Adrenal gland (tissue), 12 donors: ENCODE data around the gene CUEDC1. TPM values are rescaled to one million over a fixed set of nuclear protein-coding genes. Genes with fewer than 3 reads are reported as not detected.
"Not testable (repeated sequence)": the region's sequence is repeated elsewhere in the genome, so short reads cannot be mapped to it uniquely, and the experiment has no call there.

Source experiments
- DNase-seq, 7 donors: peaks; one replicate each; pipeline ENCODE4 v3.0.0-alpha.2; 2019 to 2020
- H3K27ac ChIP-seq, 5 donors: fragments of 200-600 bp; sonication (generic) in 4 of 5; 1 replicate in 3 of 5; 2 replicates in 2 of 5; pipeline versions ENCODE4 v1.5.1 to v1.8.0; 2016 to 2020; ENCODE audit warnings: mild to moderate bottlenecking in 1 of 5
- H3K27me3 ChIP-seq: fragments of 200-600 bp; 2 replicates; pipeline ENCODE4 v1.8.0; 2021
- H3K36me3 ChIP-seq, 2 donors: fragments of 200-600 bp; replicated peaks in 1 of 2; 1 replicate in 1 of 2; 2 replicates in 1 of 2; pipeline versions ENCODE4 v1.5.1 to v1.8.0; 2018 to 2022
- H3K4me1 ChIP-seq, 2 donors: fragments of 200-600 bp; replicated peaks in 1 of 2; 1 replicate in 1 of 2; 2 replicates in 1 of 2; pipeline versions ENCODE4 v1.5.1 to v1.8.0; 2018 to 2021
- H3K4me3 ChIP-seq, 4 donors: fragments of 200-600 bp; sonication (generic) in 3 of 4; one replicate each; pipeline ENCODE4 v1.5.1; 2016 to 2018
- H3K9me3 ChIP-seq, 3 donors: fragments of 200-600 bp; sonication (generic) in 1 of 3; replicated peaks in 1 of 3; 1 replicate in 2 of 3; 2 replicates in 1 of 3; pipeline versions ENCODE4 v1.5.1 to v1.8.0; 2016 to 2021
- POLR2A ChIP-seq, 2 donors: fragments of 450-650 bp; IDR thresholded peaks; one replicate each; pipeline ENCODE4 v1.6.1; 2017; ENCODE audit warnings: antibody characterized with exemption in 2 of 2, mild to moderate bottlenecking in 2 of 2, moderate library complexity in 1 of 2
- WGBS, 4 donors: extraction: QIAGEN DNeasy Blood & Tissue Kit in 2 of 4; methylation state at CpG; one replicate each; pipeline versions ENCODE4 v1.1.5 to v1.1.7; 2013 to 2017; 5-methylcytosine and 5-hydroxymethylcytosine counted together
- intact Hi-C, 2 donors: fragments of 100-400 bp; cut with DNase I; formaldehyde crosslinking; loops; one replicate each; pipeline versions ENCODE4 v1.14.1 to v1.15.0; 2022 to 2023
- polyA plus RNA-seq, 3 donors: library from polyadenylated mRNA; stranded (reverse); fragments of 200-250 nt in 2 of 3; fragments of 350-450 nt in 1 of 3; fragmentation: Illumina TruSeq in 1 of 3; extraction: RNeasy Lipid Tissue Mini Kit (QIAGEN cat#74804) in 1 of 3; gene quantifications; one replicate each; pipeline ENCODE4 v1.2.3, GENCODE V29; 2013 to 2014
- total RNA-seq, 9 donors: library from RNA; depleted of rRNA in 4 of 9; stranded (reverse); fragments of >200 nt in 4 of 9; fragments of 120-200 nt in 1 of 9; fragmentation: NEBNext Ultra II Directional in 1 of 9; extraction: Animal tissue kit (Norgen Biotek cat#: 25700) in 1 of 9; gene quantifications; one replicate each; pipeline versions ENCODE4 v1.1.0 to v1.2.4, GENCODE V29; 2013 to 2023
- TF ChIP-seq, protein P1 (sequence below), 6 experiments: fragments of 450-650 bp in 4 of 6; fragments of 200-600 bp in 2 of 6; sonication (generic) in 1 of 6; IDR thresholded peaks; 1 replicate in 5 of 6; 2 replicates in 1 of 6; pipeline versions ENCODE4 v1.5.1 to v1.8.0; 2016 to 2021; ENCODE audit warnings: antibody characterized with exemption in 6 of 6, mild to moderate bottlenecking in 2 of 6, moderate library complexity in 1 of 6
- donor health status: healthy with polysubstance abuse.
- donor health status: Bipolar disorder and iron deficiency.
- donor health status: DM: yes; HTN: yes; CAD: no.
- donor health status: DM: no; HTN: no; CAD: no.
- donor health status: DM: no; HTN: no; CAD: no.
- donor health status: DM: yes; HTN: yes; CAD: no.

Gene CUEDC1
- total and polyA plus RNA-seq, 12 donors: 9.4 to 47.3 (median 39.0) TPM

DNA sequence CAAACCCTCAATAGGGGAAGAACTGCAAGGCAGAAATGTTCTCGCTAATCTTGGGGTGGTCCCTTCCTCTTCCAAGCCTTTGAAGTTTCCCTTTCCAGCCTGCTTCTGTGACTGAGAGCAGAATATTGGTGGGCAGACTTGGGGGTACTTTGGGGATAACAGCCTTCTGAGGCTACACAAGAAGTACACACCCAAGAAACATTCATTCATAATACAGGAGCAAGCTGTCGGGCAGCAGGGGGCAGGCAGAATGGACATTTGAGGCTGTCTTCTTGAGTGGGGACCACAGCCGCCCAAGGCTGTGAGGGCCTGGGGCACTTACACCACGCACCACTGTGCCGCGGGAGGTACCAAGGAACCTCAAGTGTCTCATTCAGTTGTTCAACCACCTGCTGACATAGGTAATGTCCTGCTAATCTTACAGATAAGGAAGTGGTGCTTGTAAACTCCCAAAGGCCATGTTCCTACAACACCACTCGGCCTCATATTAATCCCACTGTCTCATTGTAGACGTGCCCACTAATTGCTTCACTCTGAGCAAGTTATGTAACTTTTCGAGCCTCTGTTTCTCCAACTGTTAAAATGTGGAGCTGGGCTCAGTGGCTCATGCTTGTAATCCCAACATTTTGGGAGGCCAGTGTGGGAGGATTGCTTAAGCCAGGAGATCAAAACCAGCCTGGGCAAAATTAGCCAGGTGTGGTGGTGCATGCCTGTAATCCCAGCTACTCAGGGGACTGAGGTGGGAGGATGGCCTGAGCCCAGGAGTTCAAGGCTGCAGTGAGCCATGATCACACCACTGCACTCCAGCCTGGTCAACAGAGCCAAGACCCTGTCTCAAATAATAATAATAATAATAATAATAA is 102.9 kb downstream of the CUEDC1 start:
- 58 to 60% (median 59%) methylated on average over 5 to 9 of the region's 9 CpGs for WGBS, 4 donors
- no peaks in the 10 kb centered on the region for H3K27me3 ChIP-seq
- TF ChIP-seq, protein P1, sequence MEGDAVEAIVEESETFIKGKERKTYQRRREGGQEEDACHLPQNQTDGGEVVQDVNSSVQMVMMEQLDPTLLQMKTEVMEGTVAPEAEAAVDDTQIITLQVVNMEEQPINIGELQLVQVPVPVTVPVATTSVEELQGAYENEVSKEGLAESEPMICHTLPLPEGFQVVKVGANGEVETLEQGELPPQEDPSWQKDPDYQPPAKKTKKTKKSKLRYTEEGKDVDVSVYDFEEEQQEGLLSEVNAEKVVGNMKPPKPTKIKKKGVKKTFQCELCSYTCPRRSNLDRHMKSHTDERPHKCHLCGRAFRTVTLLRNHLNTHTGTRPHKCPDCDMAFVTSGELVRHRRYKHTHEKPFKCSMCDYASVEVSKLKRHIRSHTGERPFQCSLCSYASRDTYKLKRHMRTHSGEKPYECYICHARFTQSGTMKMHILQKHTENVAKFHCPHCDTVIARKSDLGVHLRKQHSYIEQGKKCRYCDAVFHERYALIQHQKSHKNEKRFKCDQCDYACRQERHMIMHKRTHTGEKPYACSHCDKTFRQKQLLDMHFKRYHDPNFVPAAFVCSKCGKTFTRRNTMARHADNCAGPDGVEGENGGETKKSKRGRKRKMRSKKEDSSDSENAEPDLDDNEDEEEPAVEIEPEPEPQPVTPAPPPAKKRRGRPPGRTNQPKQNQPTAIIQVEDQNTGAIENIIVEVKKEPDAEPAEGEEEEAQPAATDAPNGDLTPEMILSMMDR (IDR thresholded peaks at IDR 0.05): no peak
- no peak for TF ChIP-seq POLR2A (IDR thresholded peaks at IDR 0.05)

DNA sequence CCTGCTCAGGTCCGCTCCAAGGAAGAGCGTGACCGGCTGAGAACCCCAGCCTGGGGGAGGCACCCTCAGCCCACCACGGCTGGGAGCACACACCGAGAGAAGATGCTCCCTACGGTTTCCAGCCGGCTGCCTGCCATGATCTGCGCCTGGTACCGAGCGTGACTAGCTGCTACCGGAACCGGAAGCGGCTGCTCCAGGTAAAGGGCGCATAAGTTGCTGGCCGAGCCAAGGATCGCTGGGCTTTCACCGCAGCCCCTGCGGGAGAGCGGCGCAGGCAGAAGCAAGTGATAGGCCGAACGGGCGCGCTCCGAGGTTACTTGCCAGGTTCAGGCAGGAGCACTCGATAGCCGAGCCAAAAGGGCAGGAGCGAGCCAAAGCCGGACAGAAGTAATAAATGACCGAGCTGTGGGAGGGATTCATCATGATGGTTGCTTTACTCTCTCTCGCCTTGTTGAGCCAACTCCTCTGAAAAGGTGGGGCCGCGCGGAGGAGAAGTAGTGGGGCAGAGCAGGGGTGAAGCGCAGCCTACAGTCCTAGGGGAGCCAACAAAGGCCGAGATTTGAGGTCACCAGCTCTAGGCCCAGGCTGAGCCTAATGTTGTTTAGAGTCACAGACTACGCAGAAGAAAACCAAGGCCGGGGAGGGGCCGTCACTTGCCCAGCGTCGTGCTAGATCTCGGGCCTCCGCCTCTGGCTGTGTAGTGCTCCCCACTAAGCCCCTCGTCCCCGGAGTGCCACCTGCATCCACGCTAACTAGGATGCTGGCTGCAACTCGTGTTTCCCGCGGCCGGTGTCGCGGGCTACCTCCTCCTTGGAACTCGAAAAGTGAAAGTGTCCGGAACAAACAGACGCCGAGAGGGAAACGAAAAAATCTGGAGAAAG is 105.1 kb downstream of the CUEDC1 start, which contains the start of gene MRPS23:
TSS of gene MRPS23 (minus strand) at position 171 of the 881 bp plus-strand sequence. CDS start at position 137, 34 bp downstream.
- Histone ChIP-seq H3K27ac (peak within 1 kb of the TSS; percentile 82 to 96 (median 92)), H3K9me3 (no peaks in the 10 kb centered on the region), H3K4me1 (peaks cover 27 to 50% of the 10 kb centered on the region in 2 donors), H3K4me3 (peak within 1 kb of the TSS; percentile 64 to 97 (median 90)), H3K36me3 (peaks cover 0 to 7% of the 10 kb centered on the region in 2 donors), H3K27me3 (no peaks in the 10 kb centered on the region)
- intact Hi-C loops: no loop called here
- DNase-seq: peak; percentile 97 to 100 (median 99)
- WGBS, 4 donors: 0 to 3% (median 1%) methylated on average over 30 to 57 of the region's 57 CpGs
- peak; percentile 74 to 92 for TF ChIP-seq POLR2A (IDR thresholded peaks at IDR 0.05)
- TF ChIP-seq, protein P1 (IDR thresholded peaks at IDR 0.05): peak in 1 of 6 experiments; percentile 33

More for the DNA sequence above, 102.9 kb downstream of the CUEDC1 start:
- no peak overlapping the region for H3K4me3 ChIP-seq
- H3K9me3 ChIP-seq: no peaks in the 10 kb centered on the region
- intact Hi-C loops: no loop called here
- DNase-seq: peak in 1 of 7 donors; percentile 20
- peaks cover 0 to 4% of the 10 kb centered on the region in 2 donors for H3K36me3 ChIP-seq
- H3K27ac ChIP-seq: peak overlapping the region; percentile 67 to 96 (median 92)
- H3K4me1 ChIP-seq: peaks cover 27 to 50% of the 10 kb centered on the region in 2 donors

DNA sequence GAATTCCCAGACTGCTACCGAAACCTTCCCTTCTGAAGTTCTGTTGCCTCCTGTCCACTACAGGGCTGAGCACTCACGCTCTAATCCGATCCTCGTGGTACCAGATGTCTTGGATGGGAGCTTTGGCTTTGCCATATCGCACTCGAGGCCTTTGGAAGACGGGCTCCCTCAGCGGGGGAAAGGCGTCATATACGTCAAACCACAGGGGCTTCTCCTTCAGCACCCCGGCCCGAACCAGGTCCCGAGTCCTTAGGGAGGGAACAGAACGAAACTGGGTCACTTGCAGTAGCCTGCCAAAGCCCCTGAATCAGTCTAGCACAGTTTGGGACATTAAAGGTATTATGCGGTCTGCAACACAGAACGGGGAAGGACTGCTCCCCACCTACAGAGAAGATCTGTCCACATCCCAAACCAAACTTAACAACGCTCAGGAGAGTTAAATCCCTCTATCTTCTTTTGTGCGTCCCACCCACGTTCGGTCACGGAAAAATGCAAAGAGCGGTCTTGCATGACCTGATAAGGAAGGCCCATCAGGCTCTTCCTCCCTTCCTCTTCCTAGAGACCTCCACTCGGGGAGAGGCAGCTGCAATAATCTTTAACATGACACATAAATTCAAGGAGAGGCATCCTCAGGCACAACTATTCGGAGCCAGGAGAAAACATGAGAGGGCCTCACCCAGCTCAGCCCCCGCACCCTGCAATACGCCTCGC is 105.9 kb downstream of the CUEDC1 start:
- Histone ChIP-seq H3K27me3 (no peaks in the 10 kb centered on the region), H3K4me1 (peaks cover 27 to 49% of the 10 kb centered on the region in 2 donors), H3K27ac (peak overlapping the region in 4 of 5 donors; percentile 55 to 96 (median 94)), H3K36me3 (peaks cover 0 to 10% of the 10 kb centered on the region in 2 donors), H3K4me3 (peak overlapping the region; percentile 64 to 97 (median 90)), H3K9me3 (no peaks in the 10 kb centered on the region)
- intact Hi-C loops: no loop called here
- 15 to 17% (median 17%) methylated on average over 22 to 27 of the region's 27 CpGs for WGBS, 4 donors
- TF ChIP-seq, protein P1 (IDR thresholded peaks at IDR 0.05): no peak
- no peak for TF ChIP-seq POLR2A (IDR thresholded peaks at IDR 0.05)
- DNase-seq: no peak

DNA sequence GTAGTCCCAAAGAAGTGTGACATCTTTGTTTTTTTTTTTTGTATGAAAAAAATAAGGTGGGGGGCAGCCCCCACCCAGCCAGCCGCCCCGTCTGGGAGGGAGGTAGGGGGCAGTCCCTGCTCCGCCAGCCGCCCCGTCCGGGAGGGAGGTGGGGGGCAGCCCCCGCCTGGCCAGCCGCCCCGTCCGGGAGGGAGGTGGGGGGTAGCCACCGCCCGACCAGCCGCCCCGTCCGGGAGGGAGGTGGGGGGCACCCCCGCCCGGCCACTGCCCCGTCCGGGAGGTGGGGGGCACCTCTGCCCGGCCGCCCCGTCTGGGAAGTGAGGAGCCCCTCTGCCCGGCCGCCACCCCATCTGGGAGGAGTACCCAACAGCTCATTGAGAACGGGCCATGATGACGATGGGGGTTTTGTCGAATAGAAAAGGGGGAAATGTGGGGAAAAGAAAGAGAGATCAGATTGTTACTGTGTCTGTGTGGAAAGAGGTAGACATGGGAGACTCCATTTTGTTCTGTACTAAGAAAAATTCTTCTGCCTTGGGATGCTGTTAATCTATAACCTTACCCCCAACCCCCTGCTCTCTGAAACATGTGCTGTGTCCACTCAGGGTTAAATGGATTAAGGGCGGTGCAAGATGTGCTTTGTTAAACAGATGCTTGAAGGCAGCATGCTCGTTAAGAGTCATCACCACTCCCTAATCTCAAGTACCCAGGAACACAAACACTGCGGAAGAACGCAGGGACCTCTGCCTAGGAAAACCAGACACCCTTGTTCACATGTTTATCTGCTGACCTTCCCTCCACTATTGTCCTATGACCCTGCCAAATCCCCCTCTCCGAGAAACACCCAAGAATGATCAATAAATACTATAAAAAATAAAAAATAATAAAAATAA is 108.9 kb downstream of the CUEDC1 start:
- H3K4me3 ChIP-seq, H3K27me3 ChIP-seq, H3K9me3 ChIP-seq, DNase-seq, intact Hi-C loops, H3K27ac ChIP-seq: not testable (repeated sequence)
- 88 to 94% (median 91%) methylated on average over 13 to 31 of the region's 32 CpGs for WGBS, 4 donors
- H3K4me1 ChIP-seq: peaks cover 12 to 21% of the 10 kb centered on the region in 2 donors
- peaks cover 0 to 18% of the 10 kb centered on the region in 2 donors for H3K36me3 ChIP-seq
